Sigmoid colon (tissue), 4 donors: ENCODE results near the gene ZNF594.
"Not testable (repeated sequence)": the region's sequence is repeated elsewhere in the genome, so short reads cannot be mapped to it uniquely, and the experiment has no call there.

Experiments used
- POLR2A ChIP-seq, 2 donors: fragments of 450-650 bp; IDR thresholded peaks; one replicate each; pipeline ENCODE4 v1.6.1; 2016; ENCODE audit warnings: antibody characterized with exemption in 2 of 2, mild to moderate bottlenecking in 2 of 2, moderate library complexity in 2 of 2
- POLR2AphosphoS5 ChIP-seq, 4 donors: sonication (generic); formaldehyde crosslinking; IDR thresholded peaks; one replicate each; pipeline ENCODE4 v1.6.1; 2017; ENCODE audit warnings: antibody characterized with exemption in 4 of 4
- TF ChIP-seq, protein P1 (sequence below), 4 experiments: fragments of 450-650 bp in 3 of 4; fragments of 200-600 bp in 1 of 4; IDR thresholded peaks; one replicate each; pipeline ENCODE4 v1.5.1; 2016 to 2019; ENCODE audit warnings: antibody characterized with exemption in 4 of 4, mild to moderate bottlenecking in 3 of 4, moderate library complexity in 2 of 4

- TF ChIP-seq, protein P1, sequence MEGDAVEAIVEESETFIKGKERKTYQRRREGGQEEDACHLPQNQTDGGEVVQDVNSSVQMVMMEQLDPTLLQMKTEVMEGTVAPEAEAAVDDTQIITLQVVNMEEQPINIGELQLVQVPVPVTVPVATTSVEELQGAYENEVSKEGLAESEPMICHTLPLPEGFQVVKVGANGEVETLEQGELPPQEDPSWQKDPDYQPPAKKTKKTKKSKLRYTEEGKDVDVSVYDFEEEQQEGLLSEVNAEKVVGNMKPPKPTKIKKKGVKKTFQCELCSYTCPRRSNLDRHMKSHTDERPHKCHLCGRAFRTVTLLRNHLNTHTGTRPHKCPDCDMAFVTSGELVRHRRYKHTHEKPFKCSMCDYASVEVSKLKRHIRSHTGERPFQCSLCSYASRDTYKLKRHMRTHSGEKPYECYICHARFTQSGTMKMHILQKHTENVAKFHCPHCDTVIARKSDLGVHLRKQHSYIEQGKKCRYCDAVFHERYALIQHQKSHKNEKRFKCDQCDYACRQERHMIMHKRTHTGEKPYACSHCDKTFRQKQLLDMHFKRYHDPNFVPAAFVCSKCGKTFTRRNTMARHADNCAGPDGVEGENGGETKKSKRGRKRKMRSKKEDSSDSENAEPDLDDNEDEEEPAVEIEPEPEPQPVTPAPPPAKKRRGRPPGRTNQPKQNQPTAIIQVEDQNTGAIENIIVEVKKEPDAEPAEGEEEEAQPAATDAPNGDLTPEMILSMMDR (IDR thresholded peaks at IDR 0.05) = not testable (repeated sequence)
- not testable (repeated sequence) for TF ChIP-seq POLR2A, POLR2AphosphoS5 (IDR thresholded peaks at IDR 0.05)
Measured at GRCh38 chr17:5129770-5130169, 61.9 kb downstream of the ZNF594 start.
